G401 (cell line): ENCODE data around the gene ELF4. TPM values are rescaled to one million over a fixed set of nuclear protein-coding genes. Genes with fewer than 3 reads are reported as not detected.

Experiments
- DNase-seq: peaks from one replicate; pipeline ENCODE4 v3.0.0-alpha.2; 2015; ENCODE audit warnings: low spot score
- in situ Hi-C: cut with HindIII; loops from 2 replicates; pipeline ENCODE4 v1.10.0; 2016; ENCODE audit warnings: low sequenced_read_pairs, mixed read lengths
- total RNA-seq: library from RNA; depleted of rRNA; stranded (reverse); fragments of >200 nt; shearing (Covaris generic); gene quantifications from 2 replicates; pipeline ENCODE4 v1.2.3, GENCODE V29; 2014; rRNA removed

ELF4 gene
- total RNA-seq: 8.4 and 16.1 TPM in 2 replicates

DNA sequence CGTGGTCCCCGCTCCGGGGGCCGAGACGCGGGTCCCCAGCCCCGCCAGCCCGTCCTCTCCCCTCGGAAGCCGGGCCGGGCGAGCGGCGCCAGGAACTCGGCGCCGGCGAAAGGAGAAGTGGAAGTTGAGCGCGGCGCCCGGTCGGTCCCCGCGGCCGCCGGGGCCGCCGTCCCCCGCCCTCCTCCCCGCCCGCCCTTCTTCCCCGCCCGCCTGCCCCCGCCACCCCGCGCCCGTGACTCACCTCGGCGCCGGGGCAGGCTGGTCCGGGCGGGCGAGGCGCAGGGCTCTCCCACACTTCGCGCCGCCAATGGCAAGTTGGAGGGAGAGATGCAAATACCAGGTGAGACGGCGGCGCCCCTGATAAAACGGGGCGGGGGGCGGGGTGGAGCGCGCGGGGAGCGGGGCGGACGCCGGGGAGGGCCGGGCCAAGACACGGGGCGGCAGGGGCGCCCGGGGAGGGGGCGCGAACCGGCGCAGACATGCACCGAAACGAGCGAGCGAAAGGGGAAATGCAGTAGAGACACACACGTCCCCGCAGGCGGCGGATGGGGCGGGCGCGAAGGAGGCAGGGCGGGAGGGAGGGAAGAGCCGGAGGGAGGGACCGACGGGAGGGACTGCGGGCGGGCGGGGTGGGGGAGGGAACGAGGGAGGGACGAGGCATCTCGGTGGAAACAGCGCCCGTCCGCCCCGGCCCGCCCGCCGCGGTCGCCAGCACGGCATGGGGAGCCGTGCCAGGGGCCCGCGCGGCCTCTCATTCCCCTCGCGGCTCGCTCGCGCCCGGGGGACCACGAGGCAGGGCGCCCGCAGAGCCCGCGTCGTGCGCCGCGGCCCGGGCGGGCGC, at the start of gene ELF4:
Gene ELF4 (minus strand): TSS at position 119 of the 841 bp plus-strand sequence. CDS start 29,167 bp downstream, outside the sequence.
- DNase-seq: no peak

GRCh38 chrX:130159776-130160175, 49.5 kb upstream of the ELF4 start:
- in situ Hi-C loops: no loop called here
- no peak for DNase-seq

More for the DNA sequence above, at the start of gene ELF4:
- in situ Hi-C loops: no loop called here

DNA sequence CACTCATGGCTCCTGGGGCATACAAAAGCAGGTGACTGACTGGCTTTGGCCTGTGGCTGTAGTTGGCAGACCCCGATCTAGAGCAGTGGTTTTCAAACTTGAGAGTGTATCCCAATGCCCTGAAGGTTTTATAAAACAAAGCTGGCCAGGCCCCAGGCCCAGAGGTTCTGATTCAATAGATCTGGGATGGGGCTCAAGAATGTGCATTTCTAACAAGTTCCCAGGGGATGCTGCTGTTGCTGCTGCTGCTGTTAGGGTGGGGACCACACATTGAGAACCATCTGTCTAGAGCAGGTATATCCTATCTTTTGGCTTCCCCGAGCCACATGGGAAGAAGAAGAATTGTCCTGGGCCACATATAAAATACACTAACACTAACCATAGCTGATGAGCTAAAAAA, 48.0 kb upstream of the ELF4 start:
- in situ Hi-C loops: no loop called here
- no peak for DNase-seq

DNA sequence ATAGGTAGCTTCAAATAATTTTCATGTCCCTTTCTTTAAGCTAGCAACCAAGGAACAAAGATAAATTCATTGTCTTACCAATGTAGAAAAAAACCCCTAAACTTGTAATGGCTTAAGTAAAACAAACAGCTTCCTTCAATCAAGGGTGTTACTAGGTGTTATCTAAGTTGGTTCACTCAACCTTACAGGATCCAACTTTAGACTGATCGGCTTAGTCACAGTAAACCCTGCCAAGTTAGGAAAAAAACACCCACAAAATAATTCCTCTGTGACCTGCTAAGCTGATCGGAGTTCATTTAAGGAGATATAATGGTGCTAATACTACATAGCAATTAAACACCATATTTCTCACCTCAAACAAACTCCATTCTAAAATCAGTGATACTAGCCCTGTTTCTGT, 45.3 kb upstream of the ELF4 start:
- DNase-seq: no peak
- in situ Hi-C loops: no loop called here

DNA sequence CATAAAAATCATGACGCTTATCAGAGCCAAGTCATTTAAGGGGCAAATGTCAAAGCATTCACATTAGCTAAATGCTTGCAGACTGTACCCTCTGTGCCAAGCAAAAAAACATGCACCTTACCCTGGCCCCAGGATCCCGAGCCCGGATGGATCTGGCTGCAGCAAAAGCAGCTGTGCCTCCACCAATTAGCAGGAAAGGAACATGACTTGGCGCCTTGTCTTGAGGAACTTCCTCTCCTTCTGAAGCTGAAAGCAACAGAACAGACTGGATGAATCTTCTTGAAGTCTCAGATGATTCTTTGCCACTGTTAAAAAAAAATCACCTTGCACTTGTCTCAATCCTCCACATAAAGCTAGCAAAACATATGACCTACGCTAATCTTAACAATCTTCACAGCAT, 37.3 kb upstream of the ELF4 start:
- in situ Hi-C loops: no loop called here
- no peak for DNase-seq

- in situ Hi-C loops: no loop called here
- no peak for DNase-seq
These were observed 34.8 kb upstream of the ELF4 start for GRCh38 chrX:130145123-130145522.

GRCh38 chrX:130144509-130144908, 34.2 kb upstream of the ELF4 start:
- peak; percentile 29 for DNase-seq
- in situ Hi-C loops: no loop called here

GRCh38 chrX:130139474-130140201, 29.3 kb upstream of the ELF4 start:
- in situ Hi-C loops: no loop called here
- no peak for DNase-seq

- no peak for DNase-seq
- in situ Hi-C loops: no loop called here
These were observed 26.7 kb upstream of the ELF4 start for GRCh38 chrX:130136961-130137360.

DNA sequence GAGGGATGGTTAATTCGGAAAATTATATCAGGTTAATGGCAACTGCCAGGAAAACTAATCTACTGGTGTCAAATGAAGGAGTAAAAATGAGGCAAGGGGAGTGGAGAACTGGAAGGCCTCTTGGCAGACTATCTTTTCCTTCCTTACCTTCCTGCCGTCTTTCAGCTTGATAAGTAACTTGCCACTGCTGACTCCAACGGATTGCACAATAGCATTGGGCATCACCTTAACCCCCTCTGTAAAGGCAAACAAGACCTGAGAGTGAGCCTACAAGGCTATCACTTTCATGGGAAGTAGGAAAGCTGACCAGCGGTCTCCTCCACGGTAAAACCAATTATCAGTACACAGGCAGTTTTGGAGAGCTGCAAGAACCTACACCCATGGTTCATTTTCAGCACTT, 26.2 kb upstream of the ELF4 start:
- no peak for DNase-seq
- in situ Hi-C loops: no loop called here

- in situ Hi-C loops: no loop called here
- DNase-seq: no peak
These were observed 20.7 kb upstream of the ELF4 start for GRCh38 chrX:130130990-130131389.

- DNase-seq: peak; percentile 76
- in situ Hi-C loops: no loop called here
These were observed 15.0 kb upstream of the ELF4 start for GRCh38 chrX:130125091-130125874.

DNA sequence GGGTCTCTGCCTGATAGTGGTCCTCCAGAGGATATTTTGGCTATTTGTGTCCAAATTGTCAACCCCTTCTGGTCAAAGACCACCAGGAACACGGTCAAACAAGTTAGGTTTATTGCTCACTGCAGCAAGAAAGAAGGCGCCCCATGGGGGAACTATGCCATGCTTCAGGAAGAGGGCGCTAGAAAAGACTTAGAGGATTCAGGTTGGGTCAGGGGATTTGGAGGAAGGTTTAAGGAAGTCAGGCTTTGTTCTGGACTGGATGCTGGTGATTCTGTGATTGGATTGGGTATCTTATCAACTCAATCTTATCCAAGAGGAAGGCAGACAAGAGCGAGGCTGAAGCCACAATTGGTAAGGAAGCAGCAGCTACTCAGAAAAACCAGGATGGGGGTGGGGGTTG, 14.3 kb upstream of the ELF4 start:
- in situ Hi-C loops: no loop called here
- no peak for DNase-seq

GRCh38 chrX:130121505-130121800, 11.2 kb upstream of the ELF4 start:
- in situ Hi-C loops: no loop called here
- no peak for DNase-seq

DNA sequence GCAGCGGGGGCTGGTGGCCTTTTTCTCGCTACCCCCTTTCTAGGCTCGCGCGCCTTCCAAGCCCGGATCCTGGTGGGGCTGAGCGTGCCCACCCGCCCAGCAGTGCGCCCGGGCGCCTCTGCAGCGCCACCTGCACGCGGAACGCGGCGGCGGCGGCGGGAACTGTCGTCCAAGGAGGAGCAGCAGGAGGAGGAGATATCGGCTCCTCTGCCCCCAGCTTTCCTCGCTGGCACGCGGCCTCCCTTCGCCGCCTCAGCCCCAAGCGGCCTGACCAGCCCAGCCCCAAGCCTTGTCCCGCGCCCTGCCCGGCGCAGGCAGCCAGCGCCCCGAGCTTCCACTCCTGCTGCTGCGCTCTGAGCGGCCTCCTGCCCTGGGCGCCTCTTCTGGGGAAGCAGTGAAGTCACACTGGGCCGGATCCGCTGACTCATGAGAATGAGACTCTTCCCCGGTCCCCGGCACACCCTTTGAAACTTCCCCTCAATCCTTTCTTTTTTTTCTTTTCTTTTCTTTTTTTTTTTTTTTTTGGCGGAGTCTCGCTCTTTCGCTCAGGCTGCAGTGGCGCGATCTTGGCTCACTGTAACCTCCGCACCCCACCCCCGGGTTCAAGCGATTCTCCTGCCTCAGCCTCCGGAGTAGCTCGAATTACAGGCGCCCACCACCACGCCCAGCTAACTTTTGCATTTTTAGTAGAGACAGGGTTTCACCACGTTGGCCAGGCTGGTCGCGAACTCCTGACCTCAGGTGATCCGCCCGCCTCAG, 10.6 kb upstream of the ELF4 start:
- peak; percentile 40 for DNase-seq
- in situ Hi-C loops: no loop called here

DNA sequence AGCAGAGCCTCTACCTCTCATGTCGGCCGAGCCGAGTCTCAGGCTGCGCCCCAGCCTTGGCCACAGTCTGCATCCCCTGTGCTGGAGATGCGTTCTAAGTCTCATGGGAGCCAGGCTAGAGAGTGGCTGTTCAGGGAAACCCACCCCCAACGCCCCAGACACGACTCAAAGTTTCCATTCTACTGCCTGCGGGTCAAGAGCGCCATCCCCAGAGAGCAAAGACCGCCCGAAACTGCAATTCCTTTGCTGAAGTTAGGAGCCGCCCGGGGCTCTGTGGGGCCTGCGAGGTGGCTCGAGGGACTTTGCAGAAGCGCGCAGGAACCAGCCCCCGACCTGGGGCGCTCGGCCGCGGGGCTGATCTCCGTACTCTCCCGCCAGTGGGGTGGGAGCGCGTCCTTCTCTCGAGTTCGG, 10.0 kb upstream of the ELF4 start:
- in situ Hi-C loops: no loop called here
- DNase-seq: no peak

DNA sequence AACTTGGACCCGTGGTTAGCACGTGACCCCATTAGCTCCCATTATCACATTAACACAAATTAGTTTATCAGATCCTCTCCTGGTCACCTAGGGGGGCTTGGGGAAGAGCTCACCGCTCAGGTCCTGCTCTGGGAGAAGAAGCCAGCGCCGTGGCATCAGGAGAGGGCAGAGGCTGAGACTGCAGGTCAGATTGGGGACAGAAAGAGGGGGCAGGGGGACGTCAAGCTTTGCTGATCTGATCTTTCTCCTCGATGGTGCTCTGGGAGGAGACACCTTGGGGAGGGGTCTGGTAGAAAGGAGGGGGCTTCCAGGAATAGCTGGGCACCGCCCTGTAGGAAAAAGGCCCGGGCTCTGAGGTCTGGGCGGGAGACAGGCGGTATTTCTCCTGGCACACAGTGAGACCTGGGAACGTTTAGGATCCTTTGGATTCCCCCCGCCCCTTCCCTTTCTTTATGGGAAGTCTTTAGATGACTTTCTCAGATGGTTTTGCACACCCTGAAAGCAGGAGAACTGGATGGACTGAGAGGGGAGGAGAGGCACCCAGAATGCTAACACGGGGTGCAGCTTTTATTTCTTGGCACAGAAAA, 9.1 kb upstream of the ELF4 start:
- in situ Hi-C loops: no loop called here

GRCh38 chrX:130118441-130119311, 8.4 kb upstream of the ELF4 start:
- in situ Hi-C loops: no loop called here

More for the DNA sequence above, 9.1 kb upstream of the ELF4 start:
- DNase-seq: no peak

More at GRCh38 chrX:130118441-130119311, 8.4 kb upstream of the ELF4 start:
- no peak for DNase-seq
